ENCODE results near the gene TPK1.
"Not testable (repeated sequence)": the region's sequence is repeated elsewhere in the genome, so short reads cannot be mapped to it uniquely, and the experiment has no call there.

TPK1 gene

GRCh38 chr7:144487901-144488300, 348.0 kb downstream of the TPK1 start:
- no peak for DNase-seq (ENCODE audit: extremely low read depth in 1 of 2, low read depth in 1 of 2)

GRCh38 chr7:144484445-144484844, 351.4 kb downstream of the TPK1 start:
- no peak for DNase-seq (ENCODE audit: extremely low read depth in 1 of 2, low read depth in 1 of 2)

DNA sequence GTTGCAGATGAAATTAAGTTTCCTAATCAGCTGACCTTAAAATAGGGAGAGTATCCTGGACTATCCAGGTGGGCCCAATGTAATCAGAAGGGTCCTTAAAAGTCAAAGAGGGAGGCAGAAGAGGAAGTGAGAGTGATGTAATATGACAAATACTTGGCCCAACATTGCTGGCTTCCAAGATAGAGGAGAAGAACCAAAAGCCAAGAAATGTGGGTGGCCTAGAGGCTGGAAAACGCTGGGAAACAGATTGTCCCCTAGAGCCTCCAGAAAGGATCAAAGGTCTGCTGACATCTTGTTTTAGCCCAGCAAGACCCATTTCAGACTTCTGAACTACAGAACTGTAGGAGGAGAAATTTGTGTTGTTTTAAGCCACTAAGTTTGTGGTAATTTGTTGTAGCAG, 352.7 kb downstream of the TPK1 start:
- DNase-seq (ENCODE audit: extremely low read depth in 1 of 2, low read depth in 1 of 2): no peak

- no peak for DNase-seq (ENCODE audit: extremely low read depth in 1 of 2, low read depth in 1 of 2)
Observed at GRCh38 chr7:144481833-144482232, 354.0 kb downstream of the TPK1 start.

DNA sequence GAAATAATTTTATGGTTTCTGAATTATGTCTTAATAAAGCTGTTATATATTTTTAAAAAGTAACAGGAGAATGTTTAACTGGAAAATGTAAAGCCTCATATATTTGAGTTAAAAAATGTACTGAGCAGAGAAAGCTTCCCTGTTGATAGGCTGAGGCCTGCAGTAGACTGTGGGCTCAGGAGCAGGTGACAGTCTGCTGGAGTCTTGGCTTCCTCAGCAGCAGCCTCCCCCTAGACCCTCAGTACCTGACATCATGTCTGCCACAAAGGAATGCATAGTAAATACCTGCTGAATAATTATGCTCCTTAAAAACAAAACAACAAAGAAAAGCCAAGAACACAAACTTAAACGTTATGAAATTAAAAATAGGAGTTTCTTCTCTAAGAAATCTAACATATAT, 358.5 kb downstream of the TPK1 start:
- DNase-seq (ENCODE audit: extremely low read depth in 1 of 2, low read depth in 1 of 2): no peak

DNA sequence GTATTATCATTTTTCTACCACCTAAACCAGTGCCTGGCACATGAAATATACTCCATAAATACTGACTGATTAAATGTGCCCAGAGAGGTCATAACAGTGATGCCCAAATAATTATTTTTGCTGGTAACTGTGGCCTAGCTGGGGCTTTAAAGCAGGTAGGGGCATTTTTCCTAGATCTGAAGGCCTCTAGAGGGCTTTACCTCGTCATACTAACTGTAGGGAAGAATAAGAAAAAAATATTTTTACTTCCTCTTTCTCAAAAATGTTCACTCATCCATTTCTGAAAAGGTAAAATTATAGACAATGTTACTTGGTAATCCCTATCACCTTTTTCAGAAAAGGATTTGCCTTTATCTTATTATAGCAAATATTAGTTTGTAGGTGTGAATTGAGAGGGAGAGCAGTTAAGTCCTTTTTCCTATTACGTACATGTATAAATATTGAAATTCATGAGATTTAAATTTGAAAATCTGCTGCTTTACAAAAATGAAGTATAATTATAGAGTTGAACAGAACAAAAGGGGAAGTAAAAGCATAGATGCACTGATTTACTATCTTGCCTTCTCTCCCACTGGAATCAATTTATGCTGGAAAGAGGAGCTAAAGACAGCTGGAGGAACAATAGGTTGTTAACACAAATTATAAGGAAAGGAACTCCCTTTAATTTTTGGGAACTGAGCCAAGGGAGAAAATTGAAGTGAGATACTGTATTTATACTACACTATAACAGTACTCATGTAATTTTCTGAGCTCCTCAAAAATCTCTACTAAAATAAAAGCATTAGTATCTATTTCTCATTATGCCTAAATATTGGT, 360.8 kb downstream of the TPK1 start:
- no peak for DNase-seq (ENCODE audit: extremely low read depth in 1 of 2, low read depth in 1 of 2)

- no peak for DNase-seq (ENCODE audit: extremely low read depth in 1 of 2, low read depth in 1 of 2)
Observed at GRCh38 chr7:144474363-144474762, 361.5 kb downstream of the TPK1 start.

GRCh38 chr7:144473908-144474307, 361.9 kb downstream of the TPK1 start:
- DNase-seq (ENCODE audit: extremely low read depth in 1 of 2, low read depth in 1 of 2): no peak

- DNase-seq (ENCODE audit: extremely low read depth in 1 of 2, low read depth in 1 of 2): no peak
Observed at GRCh38 chr7:144470078-144470477, 365.8 kb downstream of the TPK1 start.

- no peak for DNase-seq (ENCODE audit: extremely low read depth in 1 of 2, low read depth in 1 of 2)
Observed at GRCh38 chr7:144468990-144469732, 366.7 kb downstream of the TPK1 start.

DNA sequence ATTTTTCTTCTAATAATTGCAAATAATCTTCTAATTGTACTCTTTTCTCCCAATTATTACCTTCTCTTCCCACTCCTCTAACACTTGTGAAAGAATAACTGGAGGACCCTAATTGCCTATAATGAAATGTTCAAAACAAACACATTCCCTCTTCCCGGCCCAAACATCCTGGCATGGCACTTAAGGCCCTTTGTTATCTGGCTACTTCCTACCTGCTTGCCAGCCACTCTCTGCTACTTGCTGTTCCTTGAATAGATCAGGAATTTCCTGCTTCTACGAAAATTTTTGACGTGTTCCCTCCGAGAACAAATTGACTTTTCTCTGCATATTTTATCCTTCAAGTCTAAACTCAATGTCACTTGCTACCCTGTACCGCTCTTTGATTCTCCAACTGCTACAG, 376.2 kb downstream of the TPK1 start:
- no peak for DNase-seq (ENCODE audit: extremely low read depth in 1 of 2, low read depth in 1 of 2)

GRCh38 chr7:144455040-144455404, 380.8 kb downstream of the TPK1 start:
- no peak for DNase-seq (ENCODE audit: extremely low read depth in 1 of 2, low read depth in 1 of 2)

GRCh38 chr7:144454256-144455039, 381.4 kb downstream of the TPK1 start:
- no peak for DNase-seq (ENCODE audit: extremely low read depth in 1 of 2, low read depth in 1 of 2)

DNA sequence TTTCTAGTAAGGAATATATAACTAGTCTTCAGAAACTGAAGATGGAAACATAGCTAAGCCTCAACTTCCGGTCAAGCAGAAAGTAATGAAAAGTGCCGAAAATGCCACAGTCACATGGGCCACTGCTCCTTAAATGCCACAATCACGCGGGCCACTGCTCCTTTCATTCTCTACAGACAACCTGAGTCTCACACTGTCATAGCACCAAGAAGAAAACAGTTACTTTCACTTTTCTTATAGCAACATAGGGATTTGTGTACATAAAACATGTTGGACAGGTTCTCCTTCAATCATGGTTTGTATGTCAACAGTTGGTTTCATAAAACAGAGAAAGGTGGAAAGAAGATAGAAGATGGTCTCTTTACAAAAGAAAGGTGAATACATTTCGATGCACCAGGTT, 383.8 kb downstream of the TPK1 start:
- DNase-seq (ENCODE audit: extremely low read depth in 1 of 2, low read depth in 1 of 2): no peak

DNA sequence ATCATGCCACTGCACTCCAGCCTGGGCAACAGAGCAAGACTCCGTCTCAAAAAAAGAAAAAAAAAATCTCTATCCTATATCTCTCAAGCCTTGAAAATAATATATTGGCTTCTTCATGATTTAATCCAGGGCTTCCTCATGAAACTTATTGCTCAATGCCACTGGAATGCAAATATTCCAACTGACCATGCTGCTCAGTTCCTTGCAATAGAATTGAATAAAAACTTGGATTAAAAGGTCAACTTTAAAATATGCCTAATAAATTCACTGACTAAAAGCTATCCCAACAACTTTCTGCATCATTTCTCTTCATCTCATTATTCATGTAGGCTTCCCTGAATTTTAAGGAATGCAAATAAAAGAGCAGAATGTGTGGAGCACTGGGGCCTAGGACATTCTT, 390.3 kb downstream of the TPK1 start:
- no peak for DNase-seq (ENCODE audit: extremely low read depth in 1 of 2, low read depth in 1 of 2)

DNA sequence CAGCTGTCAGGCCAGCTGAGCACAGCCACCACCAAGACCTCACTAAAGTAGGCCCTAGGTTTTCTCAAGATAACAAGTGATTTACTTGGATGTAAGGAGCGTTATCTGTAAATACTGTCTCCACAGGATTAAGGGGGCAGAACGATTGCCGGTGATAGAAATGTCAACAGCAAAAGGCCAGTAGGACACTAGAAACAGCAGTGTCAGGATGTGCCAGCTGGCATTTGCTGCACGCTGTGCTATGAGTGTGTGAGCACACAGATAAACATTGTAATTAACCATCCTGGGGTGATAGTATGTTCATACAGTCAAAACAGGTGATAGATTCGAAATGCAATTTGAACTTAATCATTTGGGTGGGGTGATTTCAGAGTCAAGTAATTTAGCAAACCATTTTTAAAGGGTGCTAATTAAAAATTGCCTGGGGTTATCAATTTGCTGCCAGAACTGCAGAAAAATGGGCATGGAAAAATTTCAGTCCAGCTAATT, 396.1 kb downstream of the TPK1 start:
- no peak for DNase-seq (ENCODE audit: extremely low read depth in 1 of 2, low read depth in 1 of 2)

DNA sequence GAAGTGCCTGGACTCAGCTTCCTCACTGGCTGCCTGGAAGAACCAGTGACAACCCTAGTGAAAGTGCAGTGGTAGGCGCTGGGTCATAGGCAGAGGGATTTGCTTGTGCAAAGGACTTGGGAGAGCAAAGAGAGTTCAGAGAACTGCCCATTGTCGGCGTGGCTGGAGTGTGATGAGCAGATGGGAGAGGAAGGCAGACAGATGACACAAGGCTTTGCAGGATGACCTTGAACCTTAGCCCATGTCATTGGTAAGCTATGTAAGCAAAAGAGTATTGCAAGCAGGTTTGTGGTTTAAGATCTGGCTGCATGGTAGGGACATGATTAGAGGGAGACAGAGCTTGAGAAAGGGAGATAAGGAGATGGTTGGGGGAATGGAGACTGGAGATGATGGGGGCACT, 397.1 kb downstream of the TPK1 start:
- DNase-seq (ENCODE audit: extremely low read depth in 1 of 2, low read depth in 1 of 2): no peak

- peak in 1 of 2 donors; percentile 3 for DNase-seq (ENCODE audit: extremely low read depth in 1 of 2, low read depth in 1 of 2)
Observed at GRCh38 chr7:144437370-144438191, 398.3 kb downstream of the TPK1 start.

- no peak for DNase-seq (ENCODE audit: extremely low read depth in 1 of 2, low read depth in 1 of 2)
Observed at GRCh38 chr7:144436500-144436899, 399.4 kb downstream of the TPK1 start.

GRCh38 chr7:144428431-144428830, 407.4 kb downstream of the TPK1 start:
- DNase-seq (ENCODE audit: extremely low read depth in 1 of 2, low read depth in 1 of 2): no peak

GRCh38 chr7:144427539-144427938, 408.3 kb downstream of the TPK1 start:
- not testable (repeated sequence) for DNase-seq (ENCODE audit: extremely low read depth in 1 of 2, low read depth in 1 of 2)

All from activated CD8-positive, alpha-beta memory T cell treated with anti-CD3 and anti-CD28 coated beads for 1 hour (primary cell).